ENCODE data around the gene F10.

DNA sequence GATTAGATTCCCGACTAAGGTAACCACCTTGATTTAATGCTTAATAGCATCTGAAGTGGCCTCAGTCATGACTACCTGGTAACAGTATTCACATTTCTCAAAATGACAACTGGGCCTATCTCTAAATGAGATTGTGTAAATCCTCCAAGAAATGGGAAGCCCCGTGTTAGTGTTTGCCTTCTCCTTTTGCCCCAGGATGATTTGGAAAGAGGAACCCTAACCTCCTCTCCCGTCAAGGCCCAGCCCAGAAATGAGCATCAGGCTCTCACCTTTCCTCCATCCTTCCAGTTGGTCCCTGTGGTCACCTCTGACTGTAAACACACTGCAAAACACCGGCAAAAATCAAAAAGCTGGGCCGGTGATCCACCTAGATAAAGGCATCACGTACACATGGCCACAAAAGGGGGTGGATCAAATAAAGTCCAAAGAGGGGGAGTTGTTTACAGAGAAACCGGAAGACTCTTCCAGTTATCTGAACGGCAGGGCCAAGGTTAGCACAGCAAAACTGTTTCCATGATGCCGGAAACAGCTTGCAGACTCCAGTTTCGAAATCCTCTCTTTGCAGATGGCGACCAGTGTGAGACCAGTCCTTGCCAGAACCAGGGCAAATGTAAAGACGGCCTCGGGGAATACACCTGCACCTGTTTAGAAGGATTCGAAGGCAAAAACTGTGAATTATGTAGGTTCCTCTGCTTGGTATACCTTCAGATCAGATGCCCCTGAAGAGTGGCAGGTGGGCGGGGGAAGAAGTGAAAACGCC lies 16.4 kb downstream of the F10 start:
- TF ChIP-seq, protein P1, sequence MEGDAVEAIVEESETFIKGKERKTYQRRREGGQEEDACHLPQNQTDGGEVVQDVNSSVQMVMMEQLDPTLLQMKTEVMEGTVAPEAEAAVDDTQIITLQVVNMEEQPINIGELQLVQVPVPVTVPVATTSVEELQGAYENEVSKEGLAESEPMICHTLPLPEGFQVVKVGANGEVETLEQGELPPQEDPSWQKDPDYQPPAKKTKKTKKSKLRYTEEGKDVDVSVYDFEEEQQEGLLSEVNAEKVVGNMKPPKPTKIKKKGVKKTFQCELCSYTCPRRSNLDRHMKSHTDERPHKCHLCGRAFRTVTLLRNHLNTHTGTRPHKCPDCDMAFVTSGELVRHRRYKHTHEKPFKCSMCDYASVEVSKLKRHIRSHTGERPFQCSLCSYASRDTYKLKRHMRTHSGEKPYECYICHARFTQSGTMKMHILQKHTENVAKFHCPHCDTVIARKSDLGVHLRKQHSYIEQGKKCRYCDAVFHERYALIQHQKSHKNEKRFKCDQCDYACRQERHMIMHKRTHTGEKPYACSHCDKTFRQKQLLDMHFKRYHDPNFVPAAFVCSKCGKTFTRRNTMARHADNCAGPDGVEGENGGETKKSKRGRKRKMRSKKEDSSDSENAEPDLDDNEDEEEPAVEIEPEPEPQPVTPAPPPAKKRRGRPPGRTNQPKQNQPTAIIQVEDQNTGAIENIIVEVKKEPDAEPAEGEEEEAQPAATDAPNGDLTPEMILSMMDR (IDR thresholded peaks at IDR 0.05 in 8 of 11, conservative IDR thresholded peaks at IDR 0.05 in 3 of 11) = no peak
- TF ChIP-seq POLR2A (IDR thresholded peaks at IDR 0.05) = no peak
- peak in 1 of 3 donors; percentile 67 for TF ChIP-seq POLR2AphosphoS5 (IDR thresholded peaks at IDR 0.05)
